H1 (cell line): ENCODE measurements around the gene CCT3. TPM values are rescaled to one million over a fixed set of nuclear protein-coding genes. Genes with fewer than 3 reads are reported as not detected.

ENCODE experiments used
- BACH1 ChIP-seq: IDR thresholded peaks from 2 replicates; pipeline ENCODE4 v1.6.1; 2012; ENCODE audit warnings: low read length, improper control_type of control experiment
- BCL11A ChIP-seq, 2 experiments: IDR thresholded peaks; one replicate each; pipeline ENCODE4 v1.6.1; 2011; ENCODE audit warnings: low read depth in 2 of 2, low read length in 2 of 2, mild to moderate bottlenecking in 2 of 2
- CBX5 ChIP-seq: fragments of 300-800, 300-1000 bp; sonication (generic); IDR thresholded peaks from 2 replicates; pipeline ENCODE4 v1.7.1; 2016; ENCODE audit warnings: antibody characterized with exemption, low read length, low read depth
- CBX8 ChIP-seq: fragments of 300-800, 300-1000 bp; sonication (generic); IDR thresholded peaks from 2 replicates; pipeline ENCODE4 v1.7.1; 2016; ENCODE audit warnings: low read depth, low read length, borderline replicate concordance
- CHD1 ChIP-seq: IDR thresholded peaks from 2 replicates; pipeline ENCODE4 v1.6.1; 2012; ENCODE audit warnings: low read depth, low read length, improper control_type of control experiment
- CHD2 ChIP-seq: IDR thresholded peaks from 2 replicates; pipeline ENCODE4 v1.6.1; 2012; ENCODE audit warnings: low read length, improper control_type of control experiment
- EP300 ChIP-seq, 2 experiments: IDR thresholded peaks; 1 replicate in 1 of 2; 2 replicates in 1 of 2; pipeline ENCODE4 v1.6.1; 2011 to 2012; ENCODE audit warnings: low read depth in 2 of 2, low read length in 2 of 2, mild to moderate bottlenecking in 2 of 2, borderline replicate concordance in 1 of 2, inconsistent platforms in 1 of 2, moderate library complexity in 1 of 2
- EZH2 ChIP-seq: fragments of 200-600 bp; sonication (generic); IDR thresholded peaks from 2 replicates; pipeline ENCODE4 v1.7.1; 2012; ENCODE audit warnings: low read depth, mild to moderate bottlenecking, moderate library complexity, low read length, inconsistent platforms; ENCODE audit not compliant: severe bottlenecking
- JUN ChIP-seq: IDR thresholded peaks from 2 replicates; pipeline ENCODE4 v1.6.1; 2011; ENCODE audit warnings: low read depth, mild to moderate bottlenecking, improper control_type of control experiment, low read length
- KDM5A ChIP-seq: fragments of 200-600 bp; IDR thresholded peaks from 2 replicates; pipeline ENCODE4 v1.7.1; 2012; ENCODE audit warnings: mild to moderate bottlenecking, low read length, inconsistent platforms, mixed read lengths
- PHF8 ChIP-seq: fragments of 200-600 bp; sonication (generic); conservative IDR thresholded peaks from 2 replicates; pipeline ENCODE4 v1.7.1; 2012; ENCODE audit warnings: low read depth, mild to moderate bottlenecking, inconsistent platforms, low read length, moderate library complexity
- POLR2A ChIP-seq, 2 experiments: IDR thresholded peaks; 1 replicate in 1 of 2; 2 replicates in 1 of 2; pipeline ENCODE4 v1.6.1; 2011; ENCODE audit warnings: low read depth in 2 of 2, low read length in 2 of 2, mild to moderate bottlenecking in 2 of 2; ENCODE audit errors: control extremely low read depth in 1 of 2
- RXRA ChIP-seq: IDR thresholded peaks from 2 replicates; pipeline ENCODE4 v1.6.1; 2011; ENCODE audit warnings: low read depth, mild to moderate bottlenecking, low read length, moderate library complexity; ENCODE audit not compliant: insufficient read depth
- SIX5 ChIP-seq: IDR thresholded peaks from 2 replicates; pipeline ENCODE4 v1.6.1; 2011; ENCODE audit warnings: mild to moderate bottlenecking, low read depth, low read length
- SP4 ChIP-seq: IDR thresholded peaks from 2 replicates; pipeline ENCODE4 v1.6.1; 2012; ENCODE audit warnings: low read length, inconsistent platforms
- SRF ChIP-seq: IDR thresholded peaks from 2 replicates; pipeline ENCODE4 v1.6.1; 2011; ENCODE audit warnings: mild to moderate bottlenecking, low read depth, low read length, moderate library complexity
- SUZ12 ChIP-seq: fragments of 200-600 bp; sonication (generic); IDR thresholded peaks from 2 replicates; pipeline ENCODE4 v1.6.1; 2012; ENCODE audit warnings: mild to moderate bottlenecking, inconsistent platforms, low read length, moderate library complexity, mixed read lengths
- TCF12 ChIP-seq: IDR thresholded peaks from 2 replicates; pipeline ENCODE4 v1.6.1; 2011; ENCODE audit warnings: low read depth, mild to moderate bottlenecking, low read length
- polyA plus RNA-seq, 7 experiments: library from polyadenylated mRNA; depleted of rRNA in 3 of 7; stranded (reverse) in 5 of 7; unstranded in 2 of 7; fragments of >200 nt in 5 of 7; fragments of 200-250 nt in 2 of 7; gene quantifications; 1 replicate in 5 of 7; 2 replicates in 1 of 7; 4 replicates in 1 of 7; pipeline versions ENCODE4 v1.2.1 to v1.2.3, GENCODE V29; 2011 to 2013; ENCODE audit warnings: missing spikeins in 2 of 7, mixed read lengths in 2 of 7
- total RNA-seq: library from RNA; stranded (reverse); fragmentation: NEBNext Ultra II Directional; extraction: Animal tissue kit (Norgen Biotek cat#: 25700); gene quantifications from 2 replicates; pipeline ENCODE4 v1.2.1, GENCODE V29; 2021
- TF ChIP-seq, protein P1 (sequence below): IDR thresholded peaks from 2 replicates; pipeline ENCODE4 v1.6.1; 2012; ENCODE audit warnings: inconsistent platforms
- TF ChIP-seq, protein P2 (sequence below): IDR thresholded peaks from 2 replicates; pipeline ENCODE4 v1.6.1; 2011; ENCODE audit warnings: low read length, improper control_type of control experiment
- TF ChIP-seq, protein P3 (sequence below): IDR thresholded peaks from 2 replicates; pipeline ENCODE4 v1.6.1; 2012; ENCODE audit warnings: low read length, inconsistent platforms
- TF ChIP-seq, protein P4 (sequence below): IDR thresholded peaks from 2 replicates; pipeline ENCODE4 v1.6.1; 2012; ENCODE audit warnings: inconsistent platforms

CCT3 gene
- total and polyA plus RNA-seq, 2 of the 8 experiments (the other 6 are each of a cell fraction or from before 2014, with no cell fraction given), result 431 to 480 TPM

DNA sequence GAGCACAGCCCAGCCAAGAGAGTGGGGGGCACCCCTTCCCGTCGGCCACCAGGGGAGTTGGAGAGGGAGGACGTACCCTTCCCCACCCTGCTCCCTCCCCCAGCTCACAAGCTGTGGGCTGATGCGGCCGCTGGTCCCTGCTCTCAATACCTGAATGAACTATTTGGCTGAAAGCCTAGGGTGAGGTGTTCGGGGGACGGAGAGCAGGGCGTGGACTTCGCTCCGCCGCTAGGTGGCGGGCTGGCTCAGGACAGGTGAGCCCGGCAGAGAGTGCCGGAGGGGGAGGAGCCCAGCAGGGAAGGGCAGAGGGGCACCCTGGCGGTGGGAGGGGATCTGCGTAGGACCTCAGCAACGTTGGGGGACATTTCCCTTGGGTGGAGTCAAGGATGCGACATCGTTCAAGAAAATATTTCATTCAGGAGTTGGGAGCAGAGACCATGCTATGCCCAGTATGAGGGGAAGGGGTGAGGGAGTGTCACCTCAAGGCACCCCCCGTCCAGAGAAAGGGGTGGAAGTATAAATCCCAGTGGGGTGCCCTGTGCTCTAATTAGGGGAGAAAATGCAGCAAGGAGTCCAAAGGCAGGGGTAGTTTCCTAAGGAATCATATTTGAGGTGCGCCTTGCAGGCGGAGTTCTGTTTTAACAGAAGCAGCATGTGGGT, 18.9 kb upstream of the CCT3 start (continued):
- TF ChIP-seq TCF12 (no peak), CBX5 (no peak), SIX5 (no peak), RXRA (no peak), KDM5A (no peak), BCL11A (IDR thresholded peaks at IDR 0.05; ENCODE audit: low read depth in 2 of 2, low read length in 2 of 2) (no peak), SRF (no peak), SUZ12 (no peak), JUN (no peak), EZH2 (no peak), CHD2 (peak; percentile 47; the same call in 1 of the 2 replicates), SP4 (0 out of 2 replicates have a peak, but pooled peaks have one; percentile 66), PHF8 (no peak), EP300 (IDR thresholded peaks at IDR 0.05; ENCODE audit: borderline replicate concordance in 1 of 2, low read depth in 2 of 2, low read length in 2 of 2) (peak in 1 of 2 experiments; percentile 40; a peak in 1 of 3 replicates), CHD1 (no peak), BACH1 (0 out of 2 replicates have a peak, but pooled peaks have one; percentile 27), POLR2A (IDR thresholded peaks at IDR 0.05; ENCODE audit: control extremely low read depth in 1 of 2, low read depth in 2 of 2, low read length in 2 of 2) (peak in 1 of 2 experiments; percentile 41; a peak in 1 of 3 replicates), CBX8 (no peak)
- TF ChIP-seq, protein P1, sequence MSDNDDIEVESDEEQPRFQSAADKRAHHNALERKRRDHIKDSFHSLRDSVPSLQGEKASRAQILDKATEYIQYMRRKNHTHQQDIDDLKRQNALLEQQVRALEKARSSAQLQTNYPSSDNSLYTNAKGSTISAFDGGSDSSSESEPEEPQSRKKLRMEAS, result peak; percentile 60
- TF ChIP-seq, protein P2, sequence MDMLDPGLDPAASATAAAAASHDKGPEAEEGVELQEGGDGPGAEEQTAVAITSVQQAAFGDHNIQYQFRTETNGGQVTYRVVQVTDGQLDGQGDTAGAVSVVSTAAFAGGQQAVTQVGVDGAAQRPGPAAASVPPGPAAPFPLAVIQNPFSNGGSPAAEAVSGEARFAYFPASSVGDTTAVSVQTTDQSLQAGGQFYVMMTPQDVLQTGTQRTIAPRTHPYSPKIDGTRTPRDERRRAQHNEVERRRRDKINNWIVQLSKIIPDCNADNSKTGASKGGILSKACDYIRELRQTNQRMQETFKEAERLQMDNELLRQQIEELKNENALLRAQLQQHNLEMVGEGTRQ, result no peak
- TF ChIP-seq, protein P3, sequence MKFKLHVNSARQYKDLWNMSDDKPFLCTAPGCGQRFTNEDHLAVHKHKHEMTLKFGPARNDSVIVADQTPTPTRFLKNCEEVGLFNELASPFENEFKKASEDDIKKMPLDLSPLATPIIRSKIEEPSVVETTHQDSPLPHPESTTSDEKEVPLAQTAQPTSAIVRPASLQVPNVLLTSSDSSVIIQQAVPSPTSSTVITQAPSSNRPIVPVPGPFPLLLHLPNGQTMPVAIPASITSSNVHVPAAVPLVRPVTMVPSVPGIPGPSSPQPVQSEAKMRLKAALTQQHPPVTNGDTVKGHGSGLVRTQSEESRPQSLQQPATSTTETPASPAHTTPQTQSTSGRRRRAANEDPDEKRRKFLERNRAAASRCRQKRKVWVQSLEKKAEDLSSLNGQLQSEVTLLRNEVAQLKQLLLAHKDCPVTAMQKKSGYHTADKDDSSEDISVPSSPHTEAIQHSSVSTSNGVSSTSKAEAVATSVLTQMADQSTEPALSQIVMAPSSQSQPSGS, result no peak
- TF ChIP-seq, protein P4, sequence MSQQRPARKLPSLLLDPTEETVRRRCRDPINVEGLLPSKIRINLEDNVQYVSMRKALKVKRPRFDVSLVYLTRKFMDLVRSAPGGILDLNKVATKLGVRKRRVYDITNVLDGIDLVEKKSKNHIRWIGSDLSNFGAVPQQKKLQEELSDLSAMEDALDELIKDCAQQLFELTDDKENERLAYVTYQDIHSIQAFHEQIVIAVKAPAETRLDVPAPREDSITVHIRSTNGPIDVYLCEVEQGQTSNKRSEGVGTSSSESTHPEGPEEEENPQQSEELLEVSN, result no peak
